GM20000 (cell line): Measurements from ENCODE around the gene E2F3.
A peak's percentile ranks its signal among the peaks of the same experiment; 100 is the strongest.
"Not testable (repeated sequence)": the region's sequence is repeated elsewhere in the genome, so short reads cannot be mapped to it uniquely, and the experiment has no call there.

Experiments
- DNase-seq: peaks from one replicate; pipeline ENCODE4 v3.0.0; 2012; ENCODE audit warnings: low spot score
- CTCF ChIP-seq: IDR thresholded peaks from 2 replicates; pipeline ENCODE4 v1.5.1; 2012; ENCODE audit warnings: mild to moderate bottlenecking, control low read depth; ENCODE audit errors: extremely low read depth, missing control alignments

E2F3 gene

DNA sequence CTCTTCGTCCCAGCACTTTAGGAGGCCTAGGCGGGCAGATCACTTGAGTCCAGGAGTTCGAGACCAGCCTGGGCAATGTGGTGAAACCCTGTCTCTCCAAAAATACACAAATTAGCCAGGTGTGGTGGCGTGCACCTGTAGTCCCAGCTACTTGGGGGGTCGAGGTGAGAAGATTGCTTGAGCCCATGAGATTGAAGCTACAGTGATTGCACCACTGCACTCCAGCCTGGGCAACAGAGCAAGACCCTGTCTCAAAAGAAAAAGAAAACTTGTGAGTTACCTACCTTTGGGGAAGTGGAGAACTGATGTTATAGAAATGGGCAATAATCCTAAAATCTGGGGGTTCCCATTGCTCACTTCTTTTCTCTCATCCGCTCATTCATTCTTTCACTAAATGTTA is 58.0 kb downstream of the E2F3 start:
- DNase-seq, result no peak
- TF ChIP-seq CTCF, result no peak

- no peak for TF ChIP-seq CTCF
- DNase-seq, result no peak
These were observed 59.9 kb downstream of the E2F3 start for GRCh38 chr6:20461576-20461975.

- TF ChIP-seq CTCF, result no peak
- DNase-seq, result peak; percentile 20
These were observed 61.7 kb downstream of the E2F3 start for GRCh38 chr6:20463396-20463795.

DNA sequence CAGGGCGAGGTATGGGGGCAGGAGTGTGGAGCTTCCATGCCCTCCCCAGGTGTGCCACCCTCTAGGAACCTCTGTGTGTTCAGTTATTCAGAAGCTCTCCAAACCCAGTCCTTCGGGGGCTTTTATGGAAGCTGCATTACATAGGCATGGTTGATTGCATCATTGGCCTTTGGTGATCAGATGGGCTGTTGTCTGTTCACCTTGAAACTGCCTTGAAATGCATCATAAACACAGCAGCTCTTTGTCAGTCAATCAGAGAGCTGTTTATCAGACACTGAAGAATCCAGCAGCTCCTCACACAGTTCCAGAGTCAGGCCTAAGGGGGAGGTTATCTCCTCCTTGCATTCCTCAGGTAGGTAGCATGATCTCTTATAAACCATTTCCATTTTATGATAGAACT is 62.4 kb downstream of the E2F3 start:
- no peak for TF ChIP-seq CTCF
- DNase-seq, result no peak

GRCh38 chr6:20464847-20465246 is 63.2 kb downstream of the E2F3 start:
- TF ChIP-seq CTCF, result no peak
- DNase-seq, result no peak

- DNase-seq, result not testable (repeated sequence)
These were observed 63.9 kb downstream of the E2F3 start for GRCh38 chr6:20465616-20466015.

DNA sequence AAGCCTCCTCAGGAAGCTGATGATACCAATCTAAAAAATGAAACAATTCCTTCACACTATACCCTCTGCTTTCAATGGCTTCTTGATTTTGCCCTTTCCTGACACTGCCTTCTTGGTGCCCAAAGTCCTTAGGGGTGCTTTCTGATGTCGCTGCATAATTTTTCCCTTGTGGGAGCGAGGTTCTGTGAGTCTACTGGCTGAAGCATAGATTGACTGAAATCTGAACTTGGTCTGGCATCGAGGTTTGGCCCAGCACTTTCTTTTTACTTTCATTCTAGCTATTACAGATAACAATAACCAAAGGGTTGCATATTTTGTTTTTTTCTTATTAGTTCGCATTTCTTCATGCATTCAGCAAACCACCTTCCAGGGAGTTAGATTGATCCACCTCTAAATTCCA is 65.8 kb downstream of the E2F3 start:
- peak; percentile 14 for DNase-seq
- no peak for TF ChIP-seq CTCF

- DNase-seq, result no peak
- no peak for TF ChIP-seq CTCF
These were observed 66.5 kb downstream of the E2F3 start for GRCh38 chr6:20468209-20468608.
